Measurements from ENCODE around the gene NT5DC3. TPM values are rescaled to one million over a fixed set of nuclear protein-coding genes. Genes with fewer than 3 reads are reported as not detected.

Gene NT5DC3
- total RNA-seq, 6 donors from 2014 or later = 3.8 to 29.3 (median 7.3) TPM

GRCh38 chr12:103841690-103842584, 903 bp upstream of the NT5DC3 start:
- peak overlapping the region in 3 of 4 donors; percentile 71 to 85 (median 81) for H3K27ac ChIP-seq
- DNase-seq = peak; percentile 39 to 75
- no peaks in the 10 kb centered on the region for H3K27me3 ChIP-seq
- TF ChIP-seq POLR2AphosphoS5 (IDR thresholded peaks at IDR 0.05) = no peak
- no peak for TF ChIP-seq CTCF (IDR thresholded peaks at IDR 0.05)
- TF ChIP-seq POLR2A (IDR thresholded peaks at IDR 0.05) = peak in 1 of 4 donors; percentile 9
- no peak for TF ChIP-seq EP300 (IDR thresholded peaks at IDR 0.05)
- H3K36me3 ChIP-seq = no peaks in the 10 kb centered on the region
- peak; percentile 35 to 67 for ATAC-seq (ENCODE audit: low FRiP score in 2 of 2)
- 33 to 91% methylated on average over 5 to 19 of the region's 20 CpGs for WGBS, 2 donors
- H3K4me1 ChIP-seq = peaks cover 8 to 25% (median 16%) of the 10 kb centered on the region in 4 donors
- H3K4me3 ChIP-seq = peak overlapping the region; percentile 64 to 94 (median 90)
- no peaks in the 10 kb centered on the region for H3K9me3 ChIP-seq

GRCh38 chr12:103840462-103840875, 565 bp downstream of the NT5DC3 start:
- peak overlapping the region in 3 of 4 donors; percentile 31 to 85 (median 61) for H3K27ac ChIP-seq
- TF ChIP-seq EP300 (IDR thresholded peaks at IDR 0.05) (no peak), POLR2AphosphoS5 (IDR thresholded peaks at IDR 0.05) (no peak), CTCF (IDR thresholded peaks at IDR 0.05) (no peak), POLR2A (IDR thresholded peaks at IDR 0.05) (no peak)
- no peaks in the 10 kb centered on the region for H3K36me3 ChIP-seq
- no peaks in the 10 kb centered on the region for H3K27me3 ChIP-seq
- ATAC-seq (ENCODE audit: low FRiP score in 2 of 2) (peak in 1 of 2 donors; percentile 33), DNase-seq (no peak)
- no peaks in the 10 kb centered on the region for H3K9me3 ChIP-seq
- 1% methylated on average over 22 to 27 of the region's 29 CpGs for WGBS, 2 donors
- peak overlapping the region; percentile 6 to 94 (median 90) for H3K4me3 ChIP-seq
- peaks cover 8 to 25% (median 16%) of the 10 kb centered on the region in 4 donors for H3K4me1 ChIP-seq

- no peak for ATAC-seq (ENCODE audit: low FRiP score in 2 of 2)
- DNase-seq = no peak
- WGBS, 2 donors = 73 to 75% methylated on average over 13 to 14 of the region's 14 CpGs
- H3K9me3 ChIP-seq = no peaks in the 10 kb centered on the region
- H3K27me3 ChIP-seq = no peaks in the 10 kb centered on the region
- peak overlapping the region in 3 of 4 donors; percentile 86 to 94 (median 93) for H3K4me3 ChIP-seq
- no peak for TF ChIP-seq POLR2A (IDR thresholded peaks at IDR 0.05)
- TF ChIP-seq POLR2AphosphoS5 (IDR thresholded peaks at IDR 0.05) = no peak
- TF ChIP-seq EP300 (IDR thresholded peaks at IDR 0.05) = no peak
- no peak for TF ChIP-seq CTCF (IDR thresholded peaks at IDR 0.05)
- H3K4me1 ChIP-seq = peaks cover 8 to 25% (median 16%) of the 10 kb centered on the region in 4 donors
- H3K27ac ChIP-seq = peak overlapping the region in 1 of 4 donors; percentile 61
- H3K36me3 ChIP-seq = no peaks in the 10 kb centered on the region
Measured at GRCh38 chr12:103839609-103840461, 1.2 kb downstream of the NT5DC3 start.

GRCh38 chr12:103839103-103839502, 1.9 kb downstream of the NT5DC3 start:
- DNase-seq (no peak), ATAC-seq (ENCODE audit: low FRiP score in 2 of 2) (no peak)
- no peak for TF ChIP-seq POLR2AphosphoS5 (IDR thresholded peaks at IDR 0.05)
- TF ChIP-seq CTCF (IDR thresholded peaks at IDR 0.05) = no peak
- no peak for TF ChIP-seq EP300 (IDR thresholded peaks at IDR 0.05)
- no peak for TF ChIP-seq POLR2A (IDR thresholded peaks at IDR 0.05)
- no peaks in the 10 kb centered on the region for H3K36me3 ChIP-seq
- no peaks in the 10 kb centered on the region for H3K9me3 ChIP-seq
- whole genome bisulfite sequencing, 2 donors = 68 to 83% methylated on average over 4 of the region's 4 CpGs
- peak overlapping the region in 1 of 4 donors; percentile 94 for H3K4me3 ChIP-seq
- H3K4me1 ChIP-seq = peaks cover 8 to 25% (median 16%) of the 10 kb centered on the region in 4 donors
- H3K27ac ChIP-seq = no peak overlapping the region
- H3K27me3 ChIP-seq = no peaks in the 10 kb centered on the region
